C1 segment of cervical spinal cord (tissue), 14 donors: ENCODE results near the gene APLP2.
"Not testable (repeated sequence)": the region's sequence is repeated elsewhere in the genome, so short reads cannot be mapped to it uniquely, and the experiment has no call there.

Source experiments
- DNase-seq, 14 donors: peaks; one replicate each; lab custom pipeline; 2025; lab: John Stamatoyannopoulos, UW

Gene APLP2

GRCh38 chr11:130069659-130070108, at the start of gene APLP2:
Gene APLP2 (plus strand): TSS chr11:130069894. CDS start chr11:130069978, 84 bp downstream.
- peak; percentile 76 to 98 (median 94) for DNase-seq

- DNase-seq = no peak
Observed at GRCh38 chr11:130020323-130020722, 49.4 kb upstream of the APLP2 start.

GRCh38 chr11:130021606-130022005, 48.1 kb upstream of the APLP2 start:
- DNase-seq = not testable (repeated sequence)

- no peak for DNase-seq
Observed at GRCh38 chr11:130022799-130023198, 46.9 kb upstream of the APLP2 start.

- no peak for DNase-seq
Observed at GRCh38 chr11:130023204-130023603, 46.5 kb upstream of the APLP2 start.

GRCh38 chr11:130024361-130024760, 45.3 kb upstream of the APLP2 start:
- no peak for DNase-seq

- DNase-seq = no peak
Observed at GRCh38 chr11:130025371-130025770, 44.3 kb upstream of the APLP2 start.

- DNase-seq = no peak
Observed at GRCh38 chr11:130029137-130029536, 40.6 kb upstream of the APLP2 start.

- no peak for DNase-seq
Observed at GRCh38 chr11:130031056-130031455, 38.6 kb upstream of the APLP2 start.

GRCh38 chr11:130031945-130032344, 37.7 kb upstream of the APLP2 start:
- DNase-seq = no peak

GRCh38 chr11:130032931-130033330, 36.8 kb upstream of the APLP2 start:
- DNase-seq = no peak

- no peak for DNase-seq
Observed at GRCh38 chr11:130034236-130034635, 35.5 kb upstream of the APLP2 start.

- DNase-seq = no peak
Observed at GRCh38 chr11:130037058-130037457, 32.6 kb upstream of the APLP2 start.

- DNase-seq = no peak
Observed at GRCh38 chr11:130037881-130038585, 31.7 kb upstream of the APLP2 start.

GRCh38 chr11:130040281-130040940, 29.3 kb upstream of the APLP2 start:
- no peak for DNase-seq

GRCh38 chr11:130042093-130042591, 27.6 kb upstream of the APLP2 start:
- no peak for DNase-seq

- peak in 2 of 14 donors; percentile 6 to 8 for DNase-seq
Observed at GRCh38 chr11:130043575-130043974, 26.1 kb upstream of the APLP2 start.

GRCh38 chr11:130047141-130047540, 22.6 kb upstream of the APLP2 start:
- no peak for DNase-seq

GRCh38 chr11:130049328-130049771, 20.3 kb upstream of the APLP2 start:
- no peak for DNase-seq

GRCh38 chr11:130050257-130050656, 19.4 kb upstream of the APLP2 start:
- no peak for DNase-seq

- no peak for DNase-seq
Observed at GRCh38 chr11:130051082-130051481, 18.6 kb upstream of the APLP2 start.

- no peak for DNase-seq
Observed at GRCh38 chr11:130052567-130052966, 17.1 kb upstream of the APLP2 start.

- DNase-seq = no peak
Observed at GRCh38 chr11:130054966-130055365, 14.7 kb upstream of the APLP2 start.
